Trophoblast cell (in vitro differentiated cells and primary cell): ENCODE measurements around the gene OCSTAMP.

Experiments used
- DNase-seq, 2 donors: peaks; one replicate each; pipeline ENCODE4 v3.0.0-alpha.2; 2016
- H2AFZ ChIP-seq: 2 replicates; pipeline ENCODE4 v1.6.1; 2013; ENCODE audit warnings: low read length, moderate library complexity, mild to moderate bottlenecking; ENCODE audit not compliant: insufficient read depth, poor library complexity
- H2AK5ac ChIP-seq: 2 replicates; pipeline ENCODE4 v1.6.1; 2013; ENCODE audit warnings: mild to moderate bottlenecking, low read length
- H2BK120ac ChIP-seq: 2 replicates; pipeline ENCODE4 v1.6.1; 2013; ENCODE audit warnings: low read length, mild to moderate bottlenecking, moderate library complexity; ENCODE audit not compliant: insufficient read depth, poor library complexity
- H2BK12ac ChIP-seq: 2 replicates; pipeline ENCODE4 v1.6.1; 2013; ENCODE audit warnings: mild to moderate bottlenecking, low read length, moderate library complexity
- H2BK5ac ChIP-seq: 2 replicates; pipeline ENCODE4 v1.6.1; 2013; ENCODE audit warnings: low read length, low read depth, moderate library complexity, mild to moderate bottlenecking; ENCODE audit not compliant: poor library complexity
- H3K14ac ChIP-seq: 2 replicates; pipeline ENCODE4 v1.6.1; 2013; ENCODE audit warnings: mild to moderate bottlenecking, low read length
- H3K18ac ChIP-seq: 2 replicates; pipeline ENCODE4 v1.6.1; 2013; ENCODE audit warnings: mild to moderate bottlenecking, low read length
- H3K23ac ChIP-seq: 2 replicates; pipeline ENCODE4 v1.6.1; 2013; ENCODE audit warnings: low read length
- H3K27ac ChIP-seq: 2 replicates; pipeline ENCODE4 v1.5.1; 2013; ENCODE audit warnings: low read depth, mild to moderate bottlenecking, inconsistent platforms, low read length, moderate library complexity
- H3K27me3 ChIP-seq: 2 replicates; pipeline ENCODE4 v1.6.1; 2013; ENCODE audit warnings: inconsistent platforms, mild to moderate bottlenecking, low read length, moderate library complexity; ENCODE audit not compliant: insufficient read depth
- H3K36me3 ChIP-seq, 2 experiments: 1 replicate in 1 of 2; 2 replicates in 1 of 2; pipeline ENCODE4 v1.6.1; 2013; ENCODE audit warnings: low read length in 2 of 2, mild to moderate bottlenecking in 2 of 2, moderate library complexity in 1 of 2; ENCODE audit not compliant: insufficient read depth in 2 of 2, control insufficient read depth in 1 of 2
- H3K4ac ChIP-seq: 2 replicates; pipeline ENCODE4 v1.6.1; 2013; ENCODE audit warnings: low read depth, mild to moderate bottlenecking, low read length, moderate library complexity
- H3K4me1 ChIP-seq, 2 experiments: 1 replicate in 1 of 2; 2 replicates in 1 of 2; pipeline ENCODE4 v1.6.1; 2013; ENCODE audit warnings: low read length in 2 of 2, mild to moderate bottlenecking in 2 of 2, moderate library complexity in 1 of 2; ENCODE audit not compliant: insufficient read depth in 2 of 2, control insufficient read depth in 1 of 2
- H3K4me2 ChIP-seq: 2 replicates; pipeline ENCODE4 v1.6.1; 2013; ENCODE audit warnings: inconsistent platforms, mild to moderate bottlenecking, low read length, moderate library complexity
- H3K4me3 ChIP-seq: 2 replicates; pipeline ENCODE4 v1.5.1; 2013; ENCODE audit warnings: mild to moderate bottlenecking, low read depth, low read length, inconsistent platforms
- H3K79me1 ChIP-seq: one replicate; pipeline ENCODE4 v1.6.1; 2013; ENCODE audit warnings: low read length
- H3K79me2 ChIP-seq: 2 replicates; pipeline ENCODE4 v1.6.1; 2013; ENCODE audit warnings: low read length, mild to moderate bottlenecking; ENCODE audit not compliant: control insufficient read depth, insufficient read depth, poor library complexity
- H3K9ac ChIP-seq: 2 replicates; pipeline ENCODE4 v1.6.1; 2013; ENCODE audit warnings: mild to moderate bottlenecking, low read length
- H3K9me3 ChIP-seq: 2 replicates; pipeline ENCODE4 v1.6.1; 2013; ENCODE audit warnings: low read depth, mild to moderate bottlenecking, control low read depth, inconsistent platforms, low read length; ENCODE audit not compliant: insufficient read depth
- H4K12ac ChIP-seq: 2 replicates; pipeline ENCODE4 v1.6.1; 2013; ENCODE audit warnings: low read depth, mild to moderate bottlenecking, low read length, moderate library complexity
- H4K8ac ChIP-seq: 2 replicates; pipeline ENCODE4 v1.6.1; 2013; ENCODE audit warnings: low read depth, mild to moderate bottlenecking, low read length, moderate library complexity
- H4K91ac ChIP-seq: one replicate; pipeline ENCODE4 v1.6.1; 2013; ENCODE audit warnings: low read depth, mild to moderate bottlenecking, low read length, moderate library complexity
- whole genome bisulfite sequencing: extraction: QIAGEN DNeasy Blood & Tissue Kit; methylation state at CpG from one replicate; pipeline ENCODE4 v1.1.7; 2013; ENCODE audit warnings: missing lambda C conversion rate; ENCODE audit not compliant: insufficient read length, insufficient coverage; ENCODE audit errors: extremely low coverage; 5-methylcytosine and 5-hydroxymethylcytosine counted together

OCSTAMP gene

DNA sequence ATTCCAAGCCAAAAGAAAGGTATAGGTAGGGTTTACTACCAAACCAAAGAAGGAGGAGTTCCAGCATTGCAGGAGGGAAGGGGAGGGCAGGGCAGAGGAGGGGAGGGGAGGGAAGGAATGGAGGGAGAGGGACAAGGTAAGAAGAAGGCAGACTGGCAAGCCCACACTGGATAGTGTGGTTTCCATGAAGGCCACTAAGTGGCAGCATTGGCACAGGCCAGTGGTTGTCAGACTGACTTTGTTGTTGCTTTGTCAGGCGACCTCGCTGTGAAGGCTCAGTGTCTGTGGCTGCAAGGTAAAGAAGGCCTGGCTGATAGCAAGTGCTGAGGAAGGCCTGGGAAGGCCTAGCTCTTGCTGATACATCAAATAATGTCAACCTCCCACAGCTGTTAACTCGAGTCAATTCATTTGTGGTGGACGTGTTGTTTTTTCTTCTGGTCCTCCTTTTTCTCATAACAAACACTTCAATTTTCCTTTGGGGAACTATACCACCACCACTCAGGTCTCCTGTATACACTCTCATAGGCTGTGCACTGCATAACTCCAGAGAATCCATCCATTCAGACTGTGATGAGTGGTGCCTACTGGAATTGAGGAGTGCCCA lies 29.4 kb downstream of the OCSTAMP start:
- Histone ChIP-seq H3K4me3 (no peak overlapping the region), H3K79me1 (no peaks in the 10 kb centered on the region), H2BK5ac (no peak overlapping the region), H3K4me1 (no peaks in the 10 kb centered on the region), H3K9ac (no peak overlapping the region), H3K79me2 (no peaks in the 10 kb centered on the region), H2AFZ (no peak overlapping the region), H3K9me3 (no peaks in the 10 kb centered on the region), H4K91ac (no peak overlapping the region), H3K36me3 (no peaks in the 10 kb centered on the region), H3K27ac (no peak overlapping the region), H3K4ac (no peak overlapping the region), H3K18ac (no peak overlapping the region), H3K14ac (no peak overlapping the region), H2BK120ac (no peak overlapping the region), H4K12ac (no peak overlapping the region), H3K27me3 (no peaks in the 10 kb centered on the region), H3K4me2 (no peak overlapping the region), H2AK5ac (no peak overlapping the region), H3K23ac (no peak overlapping the region), H4K8ac (no peak overlapping the region), H2BK12ac (no peak overlapping the region)
- peak; percentile 70 to 80 for DNase-seq
- WGBS, result no CpG with 5 or more reads among the region's 4 CpGs

DNA sequence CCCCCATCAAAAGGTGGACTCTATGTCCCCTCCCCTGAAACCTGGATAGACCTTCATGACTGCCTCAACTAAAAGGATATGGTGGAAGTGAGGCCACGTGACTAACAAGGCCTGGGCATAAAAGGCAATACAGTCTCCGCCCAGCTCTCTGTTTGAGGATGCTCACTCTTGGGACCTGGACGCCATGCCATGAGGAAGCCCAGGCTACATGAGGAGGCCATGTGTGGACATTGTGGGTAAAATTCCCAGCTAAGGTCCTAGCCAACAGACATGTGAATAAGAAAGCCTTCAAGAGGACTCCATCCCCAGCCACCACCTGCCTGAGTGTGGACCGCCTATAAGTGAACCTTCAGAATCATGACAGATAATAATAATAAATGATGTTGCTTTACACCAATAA lies 29.9 kb downstream of the OCSTAMP start:
- Histone ChIP-seq H2BK5ac (no peak overlapping the region), H3K9me3 (no peaks in the 10 kb centered on the region), H3K79me1 (no peaks in the 10 kb centered on the region), H2AK5ac (no peak overlapping the region), H3K23ac (no peak overlapping the region), H3K27ac (no peak overlapping the region), H4K91ac (no peak overlapping the region), H3K9ac (no peak overlapping the region), H4K8ac (no peak overlapping the region), H4K12ac (no peak overlapping the region), H3K4me3 (no peak overlapping the region), H3K36me3 (no peaks in the 10 kb centered on the region), H3K18ac (no peak overlapping the region), H2BK120ac (no peak overlapping the region), H3K79me2 (no peaks in the 10 kb centered on the region), H3K27me3 (no peaks in the 10 kb centered on the region), H3K4ac (no peak overlapping the region), H3K4me1 (no peaks in the 10 kb centered on the region), H2BK12ac (no peak overlapping the region), H3K4me2 (no peak overlapping the region), H3K14ac (no peak overlapping the region), H2AFZ (no peak overlapping the region)
- no peak for DNase-seq
- no CpG with 5 or more reads among the region's 4 CpGs for WGBS

DNA sequence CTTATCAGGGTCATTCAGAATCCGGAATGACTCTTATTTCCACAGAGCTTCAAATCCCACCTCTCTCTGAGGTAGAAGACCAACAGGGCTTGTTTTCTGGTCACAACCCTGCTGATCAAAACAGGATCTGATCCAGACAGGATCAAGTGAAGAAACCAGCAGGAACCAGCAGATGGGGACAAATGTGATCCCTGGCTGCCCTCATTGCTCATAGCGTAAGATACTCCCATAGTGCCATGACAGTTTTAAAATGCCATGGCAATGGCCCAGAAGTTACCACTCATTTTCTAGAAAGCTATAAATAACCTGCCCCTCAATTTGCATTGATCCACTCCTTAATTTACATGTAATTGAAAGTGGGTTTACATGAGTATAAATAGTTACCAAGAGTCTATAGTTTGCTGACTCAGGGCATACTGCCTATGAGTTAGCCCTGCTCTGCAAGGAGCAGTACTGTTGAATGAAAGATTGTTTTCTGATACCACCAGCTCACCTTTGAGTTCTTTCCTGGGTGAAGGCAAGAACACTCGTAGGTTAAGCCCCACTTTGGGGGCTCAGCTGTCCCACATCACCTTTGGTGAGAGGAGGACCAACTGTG lies 30.9 kb downstream of the OCSTAMP start:
- Histone ChIP-seq H3K9ac (no peak overlapping the region), H3K4me2 (no peak overlapping the region), H3K9me3 (no peaks in the 10 kb centered on the region), H4K91ac (no peak overlapping the region), H3K4me1 (no peaks in the 10 kb centered on the region), H2BK12ac (no peak overlapping the region), H4K8ac (no peak overlapping the region), H3K79me1 (no peaks in the 10 kb centered on the region), H3K4me3 (no peak overlapping the region), H3K79me2 (no peaks in the 10 kb centered on the region), H2BK120ac (no peak overlapping the region), H3K27ac (no peak overlapping the region), H3K4ac (no peak overlapping the region), H3K18ac (no peak overlapping the region), H2AK5ac (no peak overlapping the region), H3K36me3 (no peaks in the 10 kb centered on the region), H3K27me3 (no peaks in the 10 kb centered on the region), H2AFZ (no peak overlapping the region), H4K12ac (no peak overlapping the region), H2BK5ac (no peak overlapping the region), H3K23ac (no peak overlapping the region), H3K14ac (no peak overlapping the region)
- WGBS, result no CpG with 5 or more reads among the region's 3 CpGs
- DNase-seq, result no peak

DNA sequence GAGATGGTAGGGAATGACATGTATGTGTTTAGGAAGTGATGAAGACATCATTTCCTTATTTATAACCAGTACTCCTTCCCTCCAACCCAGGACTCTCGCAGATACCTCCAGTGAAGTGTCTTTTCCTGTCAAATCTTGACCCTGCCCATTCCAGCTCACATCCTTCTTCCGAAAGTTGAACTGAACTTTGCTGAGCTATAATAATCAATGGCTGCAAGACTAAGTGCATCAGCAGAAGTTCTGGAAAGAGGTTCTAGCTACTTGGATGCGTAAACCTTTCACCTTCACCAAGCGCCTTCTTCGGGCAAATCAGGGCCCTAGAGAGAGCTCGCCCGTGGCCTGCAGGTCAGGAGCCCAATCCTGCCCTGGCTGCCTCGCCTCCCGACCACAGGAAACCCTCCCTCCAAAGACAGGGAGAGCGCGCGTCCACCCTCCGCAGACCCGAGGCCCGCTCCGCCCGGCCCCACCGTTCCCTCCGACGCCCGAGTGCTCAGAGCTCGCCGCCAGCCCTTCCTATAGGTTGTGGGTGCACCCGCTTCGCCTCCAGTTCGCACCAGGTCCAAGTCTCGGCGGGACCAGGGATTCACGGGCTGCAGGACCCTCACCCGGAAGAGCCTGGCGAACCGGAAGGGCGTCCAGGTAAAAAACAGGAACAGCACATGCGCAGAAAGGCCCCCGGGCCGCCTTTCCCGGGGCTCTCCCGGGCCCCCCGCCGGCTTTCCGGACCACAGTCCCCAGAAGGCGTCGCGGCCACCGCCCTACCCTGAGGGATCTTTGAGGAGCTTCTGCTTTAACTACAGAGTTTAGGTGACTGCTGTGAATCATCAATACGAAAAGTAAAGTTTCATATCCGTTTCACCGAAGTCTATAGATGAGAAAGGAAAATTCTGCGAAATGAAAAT lies 37.3 kb downstream of the OCSTAMP start, which contains the start of gene ZNF334:
TSS of gene ZNF334 (minus strand) at position 617 of the 902 bp plus-strand sequence. CDS start 1,457 bp downstream, outside the sequence.
- H2BK120ac ChIP-seq, result peak within 1 kb of the TSS; percentile 24
- peak within 1 kb of the TSS; percentile 87 for H3K9ac ChIP-seq
- no peaks in the 10 kb centered on the region for H3K27me3 ChIP-seq
- no peaks in the 10 kb centered on the region for H3K9me3 ChIP-seq
- H3K18ac ChIP-seq, result peak within 1 kb of the TSS; percentile 95
- H2AFZ ChIP-seq, result peak within 1 kb of the TSS; percentile 39
- peak within 1 kb of the TSS; percentile 85 for H3K14ac ChIP-seq
- H3K36me3 ChIP-seq, result peaks cover 1 to 5% of the 10 kb centered on the region in 2 experiments
- peaks cover 4% of the 10 kb centered on the region for H3K79me2 ChIP-seq
- no CpG with 5 or more reads among the region's 49 CpGs for WGBS
- peak; percentile 16 to 40 for DNase-seq
- peak within 1 kb of the TSS; percentile 2 for H3K27ac ChIP-seq
- H2BK12ac ChIP-seq, result no peak within 1 kb of the TSS
- H3K4me2 ChIP-seq, result peak within 1 kb of the TSS; percentile 82
- H3K4me3 ChIP-seq, result peak within 1 kb of the TSS; percentile 77
- peak within 1 kb of the TSS; percentile 74 for H3K4ac ChIP-seq
- peak within 1 kb of the TSS; percentile 92 for H4K12ac ChIP-seq
- no peaks in the 10 kb centered on the region for H3K4me1 ChIP-seq
- peak within 1 kb of the TSS; percentile 90 for H4K8ac ChIP-seq
- no peak within 1 kb of the TSS for H3K23ac ChIP-seq
- peaks cover 4% of the 10 kb centered on the region for H3K79me1 ChIP-seq
- peak within 1 kb of the TSS; percentile 15 for H2BK5ac ChIP-seq
- no peak within 1 kb of the TSS for H2AK5ac ChIP-seq
- peak within 1 kb of the TSS; percentile 87 for H4K91ac ChIP-seq
